Measurements from ENCODE around the gene ZNF747. TPM values are rescaled to one million over a fixed set of nuclear protein-coding genes. Genes with fewer than 3 reads are reported as not detected.

Gene ZNF747
- total and polyA plus RNA-seq, 10 of the 15 experiments (the other 5 are each of a cell fraction or from before 2014, with no cell fraction given), result 1.0 to 13.0 (median 7.2) TPM

- Histone ChIP-seq H3K4me3 (no peak overlapping the region), H3K9me3 (replicated peaks; ENCODE audit: control insufficient read depth, insufficient read depth, low read length) (no peaks in the 10 kb centered on the region), H3K4me2 (ENCODE audit: control insufficient read depth, insufficient read depth) (no peak overlapping the region), H3K9ac (ENCODE audit: control insufficient read depth, insufficient read depth, low read length) (no peak overlapping the region), H2AFZ (ENCODE audit: control insufficient read depth, low read depth, low read length) (no peak overlapping the region), H3K36me3 (ENCODE audit: control insufficient read depth in 2 of 2, insufficient read depth in 2 of 2, low read length in 1 of 2) (no peaks in the 10 kb centered on the region; a peak in 2 of 4 replicates), H3K27ac (ENCODE audit: control insufficient read depth, insufficient read depth) (no peak overlapping the region), H3K79me2 (ENCODE audit: control insufficient read depth, insufficient read depth, low read length) (peaks cover 2% of the 10 kb centered on the region), H4K20me1 (ENCODE audit: control insufficient read depth, insufficient read depth) (no peaks in the 10 kb centered on the region), H3K4me1 (ENCODE audit: control insufficient read depth, insufficient read depth, low read length) (peaks cover 27% of the 10 kb centered on the region), H3K27me3 (replicated peaks in 1 of 2; ENCODE audit: control insufficient read depth in 2 of 2, insufficient read depth in 2 of 2, low read length in 1 of 2) (no peaks in the 10 kb centered on the region)
- no peak for DNase-seq (ENCODE audit: low read depth, low spot score)
- CTCF ChIA-PET, result interaction anchor here (0.8 to 2.6 kb wide), 6 partner anchors 21 to 136 kb away, joined by 3 to 8 read pairs (median 4); partner anchors contain the start of gene DCTPP1
- FAIRE-seq, result no peak
- in situ Hi-C loops (cut with MboI) (no loop called here), intact Hi-C loops (cut with micrococcal nuclease; ENCODE audit: unreplicated experiment) (no loop called here)
- POLR2A ChIA-PET, result interaction anchor here (0.7 to 1.6 kb wide), 6 partner anchors 8 to 114 kb away, joined by 3 to 4 read pairs (median 3); partner anchors contain the start of gene ZNF689
- no peak for ATAC-seq
- 69% methylated on average over 5 of the region's 7 CpGs for WGBS (ENCODE audit: insufficient coverage, insufficient replicate concordance, low lambda C conversion rate, missing lambda C conversion rate)
- no TSS peak for BruUV-seq (replicated peaks)
- SMC1A ChIA-PET (ENCODE audit: uncharacterized antibody, unreplicated experiment), result interaction anchor here (1.0 to 1.4 kb wide), 3 partner anchors 11 to 422 kb away, joined by 3 to 4 read pairs (median 3); no protein-coding TSS in a partner anchor
- RAD21 ChIA-PET (ENCODE audit: unreplicated experiment), result interaction anchor here (1.2 to 4.4 kb wide), 3 partner anchors 8 to 135 kb away, joined by 3 to 22 read pairs (median 17); partner anchors contain the start of genes DCTPP1 and ZNF747
- TF ChIP-seq SMC3 (IDR thresholded peaks at IDR 0.05; ENCODE audit: borderline replicate concordance, low read length), result no peak
- TF ChIP-seq STAT1 (conservative IDR thresholded peaks at IDR 0.05), result no peak
- no peak for TF ChIP-seq ZNF217 (IDR thresholded peaks at IDR 0.05)
- no peak for TF ChIP-seq NR2C2 (IDR thresholded peaks at IDR 0.05; ENCODE audit: borderline replicate concordance, control insufficient read depth, insufficient read length, low read depth)
- no peak for TF ChIP-seq ZNF687 (IDR thresholded peaks at IDR 0.05)
- no peak for TF ChIP-seq MYB (IDR thresholded peaks at IDR 0.05; ENCODE audit: borderline replicate concordance, low read depth, low read length)
- no peak for TF ChIP-seq ZBED1 (IDR thresholded peaks at IDR 0.05; ENCODE audit: borderline replicate concordance)
- no peak for TF ChIP-seq IRF5 (IDR thresholded peaks at IDR 0.05; ENCODE audit: borderline replicate concordance)
- TF ChIP-seq CHD2 (IDR thresholded peaks at IDR 0.05; ENCODE audit: borderline replicate concordance, low read depth, low read length), result no peak
- TF ChIP-seq NRF1 (conservative IDR thresholded peaks at IDR 0.05; ENCODE audit: low read depth, low read length), result no peak
- TF ChIP-seq CEBPZ (IDR thresholded peaks at IDR 0.05; ENCODE audit: low read depth, low read length), result no peak
- no peak for TF ChIP-seq KAT2A (conservative IDR thresholded peaks at IDR 0.05; ENCODE audit: control insufficient read depth, low read depth, low read length)
- no peak for TF ChIP-seq RBBP5 (conservative IDR thresholded peaks at IDR 0.05)
- TF ChIP-seq KLF5 (IDR thresholded peaks at IDR 0.05; ENCODE audit: partially characterized antibody), result no peak
Observed at GRCh38 chr16:30565526-30565925, 30.9 kb upstream of the ZNF747 start.
